CD4-positive, alpha-beta T cell (primary cell): Measurements from ENCODE around the gene IL1RAPL2. TPM values are rescaled to one million over a fixed set of nuclear protein-coding genes. Genes with fewer than 3 reads are reported as not detected.
"Not testable (repeated sequence)": the region's sequence is repeated elsewhere in the genome, so short reads cannot be mapped to it uniquely, and the experiment has no call there.

Source experiments
- ATAC-seq: fragments of 200-7000 bp; cut with Tn5 transposase; one replicate; pipeline ENCODE4 v1.10.0; 2022; ENCODE audit warnings: mild to moderate bottlenecking; ENCODE audit not compliant: poor library complexity
- CTCF ChIA-PET: fragments of 350-600 bp; sonication (Branson Sonifier 250); formaldehyde crosslinking; loops from one replicate; lab custom pipeline; 2021; ENCODE audit warnings: antibody characterized with exemption, inconsistent platforms; lab: Charles Lee
- POLR2A ChIA-PET: fragments of 350-600 bp; sonication (Branson Sonifier 250); formaldehyde crosslinking; loops from one replicate; lab custom pipeline; 2021; ENCODE audit warnings: antibody characterized with exemption, inconsistent platforms; lab: Charles Lee
- DNase-seq, 14 experiments: peaks; one replicate each; pipeline ENCODE4 v3.0.0-alpha.2; 2013 to 2020; ENCODE audit warnings: mixed read lengths in 2 of 14
- H3K27ac ChIP-seq, 2 donors: one replicate each; pipeline versions ENCODE4 v1.5.1 to v1.7.0; 2013; ENCODE audit warnings: low read length in 2 of 2, low read depth in 1 of 2, mild to moderate bottlenecking in 1 of 2
- H3K27me3 ChIP-seq, 2 experiments: 1 replicate in 1 of 2; 2 replicates in 1 of 2; pipeline versions ENCODE4 v1.6.1 to v1.7.0; 2013; ENCODE audit warnings: low read length in 2 of 2, control low read depth in 1 of 2, mild to moderate bottlenecking in 1 of 2, moderate library complexity in 1 of 2; ENCODE audit not compliant: insufficient read depth in 2 of 2, control insufficient read depth in 1 of 2
- H3K36me3 ChIP-seq: one replicate; pipeline ENCODE4 v1.6.1; 2013; ENCODE audit warnings: low read length, control low read depth; ENCODE audit not compliant: insufficient read depth
- H3K4me1 ChIP-seq: one replicate; pipeline ENCODE4 v1.6.1; 2013; ENCODE audit warnings: low read length, control low read depth; ENCODE audit not compliant: insufficient read depth
- H3K4me3 ChIP-seq: one replicate; pipeline ENCODE4 v1.5.1; 2013; ENCODE audit warnings: mild to moderate bottlenecking, low read length, moderate library complexity
- H3K9me3 ChIP-seq, 2 experiments: 1 replicate in 1 of 2; 2 replicates in 1 of 2; pipeline versions ENCODE4 v1.6.1 to v1.7.0; 2013; ENCODE audit warnings: low read length in 2 of 2, mild to moderate bottlenecking in 2 of 2, control low read depth in 1 of 2, moderate library complexity in 1 of 2; ENCODE audit not compliant: control insufficient read depth in 1 of 2, insufficient read depth in 1 of 2
- H3K27ac Mint-ChIP-seq: one replicate; pipeline ENCODE4 v1.8.0; 2020; ENCODE audit warnings: mixed read lengths
- H3K27me3 Mint-ChIP-seq: one replicate; pipeline ENCODE4 v1.8.0; 2021; ENCODE audit warnings: mixed read lengths
- H3K36me3 Mint-ChIP-seq: one replicate; pipeline ENCODE4 v1.8.0; 2021; ENCODE audit warnings: low read depth, mixed read lengths
- H3K4me1 Mint-ChIP-seq: one replicate; pipeline ENCODE4 v1.8.0; 2021; ENCODE audit warnings: low read depth, mixed read lengths
- H3K4me3 Mint-ChIP-seq: one replicate; pipeline ENCODE4 v1.8.0; 2020; ENCODE audit warnings: mild to moderate bottlenecking, mixed read lengths
- H3K9me3 Mint-ChIP-seq: one replicate; pipeline ENCODE4 v1.8.0; 2020; ENCODE audit warnings: mixed read lengths
- CTCF ChIP-seq: fragments of 200-600 bp; IDR thresholded peaks from one replicate; pipeline ENCODE4 v1.8.0; 2022; ENCODE audit warnings: antibody characterized with exemption, mild to moderate bottlenecking
- intact Hi-C, 2 experiments: fragments of 100-400 bp; cut with DNase I in 1 of 2; cut with micrococcal nuclease in 1 of 2; formaldehyde crosslinking; loops; one replicate each; pipeline versions ENCODE4 v1.15.1 to v1.9.0; 2023 to 2025; cut with DNase I, micrococcal nuclease
- total RNA-seq, 174 experiments: library from RNA in 2 of 174; stranded (reverse) in 2 of 174; gene quantifications; one replicate each; pipeline ENCODE4 v1.2.3 and lab custom pipeline; 2021 to 2026

IL1RAPL2 gene
- total RNA-seq, 2 experiments from 2014 or later = not detected

- POLR2A ChIA-PET = no interaction called here
Measured at GRCh38 chrX:104864296-104864695, 298.3 kb downstream of the IL1RAPL2 start.

DNA sequence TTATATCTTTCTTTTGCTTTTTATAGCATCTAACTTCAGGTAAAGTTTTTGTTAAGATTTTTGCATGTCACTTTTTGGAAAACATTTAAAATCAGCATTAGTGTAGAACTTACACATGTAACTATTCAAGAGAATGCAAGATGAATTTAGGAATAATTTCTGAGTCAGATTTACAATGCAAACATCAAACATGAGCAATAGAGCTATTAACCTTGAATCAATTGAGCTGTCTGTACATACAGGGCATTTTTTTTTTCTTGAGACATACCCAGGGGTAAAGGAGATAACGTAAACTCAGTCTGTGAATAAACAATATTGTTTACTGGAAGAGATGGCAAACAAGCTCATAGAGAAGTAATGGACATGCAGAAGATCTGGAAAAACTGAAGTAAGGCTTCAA lies 311.5 kb downstream of the IL1RAPL2 start:
- Histone ChIP-seq H3K27me3 (no peaks in the 10 kb centered on the region), H3K36me3 (no peaks in the 10 kb centered on the region), H3K9me3 (no peaks in the 10 kb centered on the region), H3K4me1 (no peaks in the 10 kb centered on the region), H3K27ac (no peak overlapping the region), H3K4me3 (no peak overlapping the region)
- ATAC-seq (no peak), DNase-seq (no peak)
- intact Hi-C loops = no loop called here
- H3K36me3 Mint-ChIP-seq = no peaks in the 10 kb centered on the region
- no peaks in the 10 kb centered on the region for H3K4me1 Mint-ChIP-seq
- no peaks in the 10 kb centered on the region for H3K9me3 Mint-ChIP-seq
- no peaks in the 10 kb centered on the region for H3K27me3 Mint-ChIP-seq
- H3K27ac Mint-ChIP-seq = no peak overlapping the region
- ChIA-PET POLR2A (no interaction called here), CTCF (no interaction called here)
- no peak for TF ChIP-seq CTCF
- no peak overlapping the region for H3K4me3 Mint-ChIP-seq

More at GRCh38 chrX:104864296-104864695, 298.3 kb downstream of the IL1RAPL2 start:
- TF ChIP-seq CTCF = no peak
- H3K36me3 ChIP-seq = no peaks in the 10 kb centered on the region
- H3K4me1 Mint-ChIP-seq = no peaks in the 10 kb centered on the region
- no peaks in the 10 kb centered on the region for H3K4me1 ChIP-seq
- H3K36me3 Mint-ChIP-seq = no peaks in the 10 kb centered on the region
- H3K27me3 ChIP-seq = no peaks in the 10 kb centered on the region
- no peak overlapping the region for H3K4me3 ChIP-seq
- no peaks in the 10 kb centered on the region for H3K9me3 ChIP-seq
- ATAC-seq = no peak
- intact Hi-C loops = no loop called here
- H3K4me3 Mint-ChIP-seq = no peak overlapping the region
- no peaks in the 10 kb centered on the region for H3K27me3 Mint-ChIP-seq
- no peak overlapping the region for H3K27ac ChIP-seq
- DNase-seq = no peak
- H3K9me3 Mint-ChIP-seq = no peaks in the 10 kb centered on the region
- CTCF ChIA-PET = no interaction called here
- H3K27ac Mint-ChIP-seq = no peak overlapping the region

GRCh38 chrX:104902070-104902469 lies 336.1 kb downstream of the IL1RAPL2 start:
- TF ChIP-seq CTCF = no peak
- Histone ChIP-seq H3K4me3 (no peak overlapping the region), H3K36me3 (no peaks in the 10 kb centered on the region), H3K27me3 (no peaks in the 10 kb centered on the region), H3K4me1 (no peaks in the 10 kb centered on the region), H3K27ac (no peak overlapping the region), H3K9me3 (no peaks in the 10 kb centered on the region)
- Mint-ChIP-seq H3K9me3 (no peaks in the 10 kb centered on the region), H3K27me3 (peaks cover 5% of the 10 kb centered on the region), H3K36me3 (no peaks in the 10 kb centered on the region), H3K4me3 (no peak overlapping the region), H3K27ac (no peak overlapping the region), H3K4me1 (no peaks in the 10 kb centered on the region)
- no peak for ATAC-seq
- ChIA-PET POLR2A (no interaction called here), CTCF (no interaction called here)
- intact Hi-C loops = no loop called here
- DNase-seq = no peak

GRCh38 chrX:104909694-104910093 lies 343.7 kb downstream of the IL1RAPL2 start:
- POLR2A ChIA-PET, H3K4me1 ChIP-seq, H3K9me3 Mint-ChIP-seq, H3K27me3 ChIP-seq, H3K27me3 Mint-ChIP-seq, intact Hi-C loops, ATAC-seq, H3K9me3 ChIP-seq, H3K36me3 Mint-ChIP-seq, H3K27ac ChIP-seq, H3K36me3 ChIP-seq: not testable (repeated sequence)
- CTCF ChIA-PET = interaction anchor here (1.0 kb wide), 1 partner anchor 13 kb away, joined by 3 read pairs; no protein-coding TSS in a partner anchor
- peak overlapping the region; percentile 94 for H3K27ac Mint-ChIP-seq
- DNase-seq = peak in 12 of 14 experiments; percentile 0 to 33 (median 16)
- H3K4me3 ChIP-seq = peak overlapping the region; percentile 43
- H3K4me3 Mint-ChIP-seq = peak overlapping the region; percentile 89
- peaks cover 28% of the 10 kb centered on the region for H3K4me1 Mint-ChIP-seq
